Vagina (tissue), 2 donors: ENCODE measurements around the gene CYP26C1.

ENCODE experiments used
- CTCF ChIP-seq, 3 experiments: fragments of 450-650 bp in 2 of 3; fragments of 200-600 bp in 1 of 3; sonication (generic) in 1 of 3; IDR thresholded peaks; one replicate each; pipeline ENCODE4 v1.5.1; 2017 to 2019; ENCODE audit warnings: antibody characterized with exemption in 3 of 3, mild to moderate bottlenecking in 2 of 3, moderate library complexity in 2 of 3
- POLR2A ChIP-seq, 2 donors: fragments of 450-650 bp; IDR thresholded peaks; one replicate each; pipeline ENCODE4 v1.6.1; 2017; ENCODE audit warnings: antibody characterized with exemption in 2 of 2, mild to moderate bottlenecking in 2 of 2, moderate library complexity in 2 of 2

GRCh38 chr10:93063977-93064660, 3.5 kb downstream of the CYP26C1 start:
- TF ChIP-seq CTCF (IDR thresholded peaks at IDR 0.05) (no peak), POLR2A (IDR thresholded peaks at IDR 0.05) (no peak)
